ENCODE results near the gene TAPT1. TPM values are rescaled to one million over a fixed set of nuclear protein-coding genes. Genes with fewer than 3 reads are reported as not detected.

TAPT1 gene
- total and polyA plus RNA-seq, 2 of the 13 experiments (the other 11 are each of a cell fraction or from before 2014, with no cell fraction given), result 24.5 to 25.3 TPM

GRCh38 chr4:16129336-16129735, 96.9 kb downstream of the TAPT1 start (continued):
- TF ChIP-seq, protein P1, sequence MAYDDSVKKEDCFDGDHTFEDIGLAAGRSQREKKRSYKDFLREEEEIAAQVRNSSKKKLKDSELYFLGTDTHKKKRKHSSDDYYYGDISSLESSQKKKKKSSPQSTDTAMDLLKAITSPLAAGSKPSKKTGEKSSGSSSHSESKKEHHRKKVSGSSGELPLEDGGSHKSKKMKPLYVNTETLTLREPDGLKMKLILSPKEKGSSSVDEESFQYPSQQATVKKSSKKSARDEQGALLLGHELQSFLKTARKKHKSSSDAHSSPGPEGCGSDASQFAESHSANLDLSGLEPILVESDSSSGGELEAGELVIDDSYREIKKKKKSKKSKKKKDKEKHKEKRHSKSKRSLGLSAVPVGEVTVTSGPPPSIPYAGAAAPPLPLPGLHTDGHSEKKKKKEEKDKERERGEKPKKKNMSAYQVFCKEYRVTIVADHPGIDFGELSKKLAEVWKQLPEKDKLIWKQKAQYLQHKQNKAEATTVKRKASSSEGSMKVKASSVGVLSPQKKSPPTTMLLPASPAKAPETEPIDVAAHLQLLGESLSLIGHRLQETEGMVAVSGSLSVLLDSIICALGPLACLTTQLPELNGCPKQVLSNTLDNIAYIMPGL (CRISPR knock-in tag; IDR thresholded peaks at IDR 0.05; ENCODE audit: borderline replicate concordance in 1 of 2, low read depth in 1 of 2), result no peak; a peak in 1 of 4 replicates
- no peak for TF ChIP-seq ARHGAP35 (CRISPR knock-in tag; IDR thresholded peaks at IDR 0.05; ENCODE audit: borderline replicate concordance)
- no peak for TF ChIP-seq ONECUT2 (CRISPR knock-in tag; IDR thresholded peaks at IDR 0.05)
- peak; percentile 90 for TF ChIP-seq HMG20B (CRISPR knock-in tag; conservative IDR thresholded peaks at IDR 0.05)
- no peak for TF ChIP-seq JDP2 (CRISPR knock-in tag; IDR thresholded peaks at IDR 0.05; ENCODE audit: borderline replicate concordance)
- no peak for TF ChIP-seq ZNF224 (CRISPR knock-in tag; IDR thresholded peaks at IDR 0.05)
- TF ChIP-seq ZIK1 (CRISPR knock-in tag; IDR thresholded peaks at IDR 0.05; ENCODE audit: borderline replicate concordance, low read depth), result no peak
- no peak for TF ChIP-seq KLF13 (CRISPR knock-in tag; IDR thresholded peaks at IDR 0.05)
- no peak for TF ChIP-seq ZFP36L2 (CRISPR knock-in tag; IDR thresholded peaks at IDR 0.05)
- 0 out of 2 replicates have a peak, but pooled peaks have one; percentile 32 for TF ChIP-seq ZNF543 (CRISPR knock-in tag; IDR thresholded peaks at IDR 0.05)
- peak; percentile 53; the same call in 1 of the 2 replicates for TF ChIP-seq ZNF556 (CRISPR knock-in tag; IDR thresholded peaks at IDR 0.05; ENCODE audit: borderline replicate concordance)
- no peak for TF ChIP-seq ZNF274 (CRISPR knock-in tag; IDR thresholded peaks at IDR 0.05)
- TF ChIP-seq RARA (CRISPR knock-in tag; IDR thresholded peaks at IDR 0.05), result peak; percentile 57
- no peak for TF ChIP-seq ZNF260 (CRISPR knock-in tag; IDR thresholded peaks at IDR 0.05; ENCODE audit: borderline replicate concordance, low read depth)
- TF ChIP-seq, protein P2, sequence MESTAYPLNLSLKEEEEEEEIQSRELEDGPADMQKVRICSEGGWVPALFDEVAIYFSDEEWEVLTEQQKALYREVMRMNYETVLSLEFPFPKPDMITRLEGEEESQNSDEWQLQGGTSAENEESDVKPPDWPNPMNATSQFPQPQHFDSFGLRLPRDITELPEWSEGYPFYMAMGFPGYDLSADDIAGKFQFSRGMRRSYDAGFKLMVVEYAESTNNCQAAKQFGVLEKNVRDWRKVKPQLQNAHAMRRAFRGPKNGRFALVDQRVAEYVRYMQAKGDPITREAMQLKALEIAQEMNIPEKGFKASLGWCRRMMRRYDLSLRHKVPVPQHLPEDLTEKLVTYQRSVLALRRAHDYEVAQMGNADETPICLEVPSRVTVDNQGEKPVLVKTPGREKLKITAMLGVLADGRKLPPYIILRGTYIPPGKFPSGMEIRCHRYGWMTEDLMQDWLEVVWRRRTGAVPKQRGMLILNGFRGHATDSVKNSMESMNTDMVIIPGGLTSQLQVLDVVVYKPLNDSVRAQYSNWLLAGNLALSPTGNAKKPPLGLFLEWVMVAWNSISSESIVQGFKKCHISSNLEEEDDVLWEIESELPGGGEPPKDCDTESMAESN (CRISPR knock-in tag; conservative IDR thresholded peaks at IDR 0.05), result no peak
- no peak for TF ChIP-seq ZNF20 (CRISPR knock-in tag; IDR thresholded peaks at IDR 0.05)
- no peak for TF ChIP-seq ZNF34 (CRISPR knock-in tag; IDR thresholded peaks at IDR 0.05; ENCODE audit: borderline replicate concordance)
- no peak for TF ChIP-seq NFKB2 (CRISPR knock-in tag; IDR thresholded peaks at IDR 0.05; ENCODE audit: borderline replicate concordance)
- TF ChIP-seq ZEB1 (IDR thresholded peaks at IDR 0.05; ENCODE audit: insufficient replicate concordance, low read depth), result no peak
- no peak for TF ChIP-seq TBL1XR1 (IDR thresholded peaks at IDR 0.05; ENCODE audit: borderline replicate concordance, low read length, partially characterized antibody)
- TF ChIP-seq CBX5 (CRISPR knock-in tag; IDR thresholded peaks at IDR 0.05; ENCODE audit: borderline replicate concordance), result no peak
- no peak for TF ChIP-seq YEATS2 (CRISPR knock-in tag; IDR thresholded peaks at IDR 0.05; ENCODE audit: borderline replicate concordance)
- TF ChIP-seq ZNF777 (CRISPR knock-in tag; IDR thresholded peaks at IDR 0.05), result no peak
- no peak for TF ChIP-seq ZNF660 (CRISPR knock-in tag; IDR thresholded peaks at IDR 0.05; ENCODE audit: borderline replicate concordance, low read depth)
- peak; percentile 93; the same call in 1 of the 2 replicates for TF ChIP-seq GATA4 (IDR thresholded peaks at IDR 0.05; ENCODE audit: borderline replicate concordance, low read depth)
- TF ChIP-seq ZNF530 (CRISPR knock-in tag; IDR thresholded peaks at IDR 0.05; ENCODE audit: low read depth), result no peak
- no peak for TF ChIP-seq ZNF282 (IDR thresholded peaks at IDR 0.05; ENCODE audit: partially characterized antibody)
- no peak for TF ChIP-seq U2AF1 (optimal IDR thresholded peaks at IDR 0.05; ENCODE audit: low read depth, low read length)
- TF ChIP-seq NFYC (CRISPR knock-in tag; IDR thresholded peaks at IDR 0.05), result no peak

Data from HepG2 (cell line).